HCT116 (cell line): ENCODE results near the gene MEAF6. TPM values are rescaled to one million over a fixed set of nuclear protein-coding genes. Genes with fewer than 3 reads are reported as not detected.

ENCODE experiments used
- ATAC-seq: fragments of 200-7000 bp; cut with Tn5 transposase; 2 replicates; pipeline ENCODE4 v1.9.1; 2020; ENCODE audit warnings: mild to moderate bottlenecking, moderate library complexity
- Bru-seq: library from RNA; stranded (reverse); fragments of 400-500 nt; gene quantifications from one replicate; lab custom pipeline; 2021; lab: Mats Ljungman, UMichigan
- BruChase-seq, 2 experiments: library from RNA; stranded (reverse); fragments of 400-500 nt; gene quantifications; one replicate each; lab custom pipeline; 2021; lab: Mats Ljungman, UMichigan
- BruUV-seq: library from RNA; stranded (reverse); fragments of 400-500 nt; replicated peaks from 2 replicates; lab custom pipeline; 2021; lab: Mats Ljungman, UMichigan
- CTCF ChIA-PET: fragments of 300-600 bp; sonication (Branson Sonifier 250); formaldehyde crosslinking; loops from one replicate; lab custom pipeline; 2021; ENCODE audit warnings: antibody characterized with exemption; lab: Charles Lee
- POLR2A ChIA-PET: fragments of 300-600, 350-600 bp; sonication (Branson Sonifier 250); formaldehyde crosslinking; loops from one replicate; lab custom pipeline; 2021; ENCODE audit warnings: antibody characterized with exemption; lab: Charles Lee
- RAD21 ChIA-PET, 2 experiments: fragments of 300-600 bp; sonication (Branson Sonifier 250); formaldehyde crosslinking; loops; one replicate each; lab custom pipeline; 2023; ENCODE audit warnings: low total read pairs in 2 of 2; ENCODE audit not compliant: uncharacterized antibody in 2 of 2, unreplicated experiment in 2 of 2, low non-redundant PET in 1 of 2; lab: Charles Lee
- DNase-seq: peaks from one replicate; pipeline ENCODE4 v3.0.0-alpha.2; 2010; ENCODE audit warnings: low read depth, low spot score
- H2AFZ ChIP-seq: fragments of 200-600 bp; shearing (Covaris generic), sonication (generic); 2 replicates; pipeline ENCODE4 v1.6.1; 2017; ENCODE audit warnings: low read depth, mixed run types, mixed read lengths, antibody characterized with exemption, low read length; ENCODE audit not compliant: poor library complexity, severe bottlenecking
- H3K27ac ChIP-seq: 2 replicates; pipeline ENCODE4 v1.5.1; 2012; ENCODE audit warnings: low read depth, low read length
- H3K27me3 ChIP-seq: fragments of 200-600 bp; sonication (generic); 2 replicates; pipeline ENCODE4 v1.6.1; 2016; ENCODE audit warnings: mixed run types, low read length, mixed read lengths; ENCODE audit not compliant: insufficient read depth
- H3K36me3 ChIP-seq, 2 experiments: fragments of 200-500 bp in 1 of 2; fragments of 200-600 bp in 1 of 2; sonication (Bioruptor generic) in 1 of 2; sonication (generic) in 1 of 2; 2 replicates each; pipeline versions ENCODE4 v1.5.1 to v1.6.1; 2014 to 2016; ENCODE audit warnings: low read length in 2 of 2, inconsistent platforms in 1 of 2, mixed read lengths in 1 of 2, mixed run types in 1 of 2; ENCODE audit not compliant: insufficient read depth in 2 of 2, control insufficient read depth in 1 of 2
- H3K4me1 ChIP-seq, 2 experiments: fragments of 200-600 bp in 1 of 2; sonication (generic) in 1 of 2; 2 replicates each; pipeline versions ENCODE4 v1.5.1 to v1.6.1; 2012 to 2017; ENCODE audit warnings: low read length in 2 of 2, inconsistent platforms in 1 of 2, mild to moderate bottlenecking in 1 of 2, mixed read lengths in 1 of 2, mixed run types in 1 of 2, moderate library complexity in 1 of 2; ENCODE audit not compliant: insufficient read depth in 2 of 2, control insufficient read depth in 1 of 2
- H3K4me2 ChIP-seq: fragments of 200-600 bp; sonication (generic); 2 replicates; pipeline ENCODE4 v1.6.1; 2017; ENCODE audit warnings: mixed run types, low read length, mixed read lengths
- H3K4me3 ChIP-seq, 2 experiments: fragments of 200-600 bp in 1 of 2; sonication (generic) in 1 of 2; replicated peaks in 1 of 2; 2 replicates each; pipeline ENCODE4 v1.5.1; 2011 to 2016; ENCODE audit warnings: low read length in 2 of 2, control low read depth in 1 of 2, low read depth in 1 of 2, mild to moderate bottlenecking in 1 of 2, mixed read lengths in 1 of 2, mixed run types in 1 of 2
- H3K79me2 ChIP-seq: fragments of 200-600 bp; sonication (generic); 2 replicates; pipeline ENCODE4 v1.6.1; 2017; ENCODE audit warnings: mild to moderate bottlenecking, mixed run types, low read length, moderate library complexity, mixed read lengths; ENCODE audit not compliant: insufficient read depth
- H3K9ac ChIP-seq: fragments of 200-600 bp; sonication (generic); 2 replicates; pipeline ENCODE4 v1.6.1; 2016; ENCODE audit warnings: low read length, mixed read lengths
- H3K9me2 ChIP-seq: fragments of 200-600 bp; sonication (generic), shearing (Covaris generic); 2 replicates; pipeline ENCODE4 v1.6.1; 2017; ENCODE audit warnings: mixed run types, mild to moderate bottlenecking, moderate library complexity; ENCODE audit not compliant: insufficient read depth
- H3K9me3 ChIP-seq, 2 experiments: fragments of 200-500 bp in 1 of 2; fragments of 200-600 bp in 1 of 2; sonication (Bioruptor generic) in 1 of 2; sonication (generic) in 1 of 2; 2 replicates each; pipeline ENCODE4 v1.6.1; 2014 to 2017; ENCODE audit warnings: low read length in 2 of 2, mixed read lengths in 2 of 2, inconsistent platforms in 1 of 2, low read depth in 1 of 2, mild to moderate bottlenecking in 1 of 2, mixed run types in 1 of 2, moderate library complexity in 1 of 2; ENCODE audit not compliant: control insufficient read depth in 1 of 2, insufficient read depth in 1 of 2
- H4K20me1 ChIP-seq: fragments of 200-600 bp; sonication (generic), shearing (Covaris generic); 2 replicates; pipeline ENCODE4 v1.6.1; 2017; ENCODE audit warnings: mixed run types, mild to moderate bottlenecking, moderate library complexity; ENCODE audit not compliant: insufficient read depth
- CBX3 ChIP-seq: IDR thresholded peaks from 2 replicates; pipeline ENCODE4 v1.6.1; 2012; ENCODE audit warnings: low read depth
- EGR1 ChIP-seq: IDR thresholded peaks from 2 replicates; pipeline ENCODE4 v1.6.1; 2012; ENCODE audit warnings: low read depth
- ELF1 ChIP-seq: IDR thresholded peaks from 2 replicates; pipeline ENCODE4 v1.6.1; 2012; ENCODE audit warnings: low read depth, borderline replicate concordance
- EZH2phosphoT487 ChIP-seq: fragments of 200-600 bp; IDR thresholded peaks from 2 replicates; pipeline ENCODE4 v1.6.1; 2018; ENCODE audit warnings: antibody characterized with exemption, borderline replicate concordance
- FOSL1 ChIP-seq: IDR thresholded peaks from 2 replicates; pipeline ENCODE4 v1.6.1; 2012; ENCODE audit warnings: low read depth
- JUND ChIP-seq: IDR thresholded peaks from 2 replicates; pipeline ENCODE4 v1.6.1; 2012
- POLR2A ChIP-seq: IDR thresholded peaks from 2 replicates; pipeline ENCODE4 v1.7.0; 2011; ENCODE audit warnings: borderline replicate concordance; ENCODE audit not compliant: insufficient read depth, insufficient read length; ENCODE audit errors: extremely low read depth
- RAD21 ChIP-seq: IDR thresholded peaks from 2 replicates; pipeline ENCODE4 v1.6.1; 2012; ENCODE audit warnings: low read depth, mild to moderate bottlenecking
- SRF ChIP-seq: IDR thresholded peaks from 2 replicates; pipeline ENCODE4 v1.6.1; 2012; ENCODE audit warnings: low read depth
- TCF7L2 ChIP-seq: IDR thresholded peaks from 2 replicates; pipeline ENCODE4 v1.7.0; 2011; ENCODE audit warnings: borderline replicate concordance, inconsistent platforms; ENCODE audit not compliant: insufficient read depth, insufficient read length; ENCODE audit errors: extremely low read depth
- YY1 ChIP-seq: IDR thresholded peaks from 2 replicates; pipeline ENCODE4 v1.6.1; 2011; ENCODE audit warnings: low read length, low read depth, moderate library complexity, mild to moderate bottlenecking; ENCODE audit not compliant: insufficient replicate concordance; ENCODE audit errors: extremely low read depth
- ZNF274 ChIP-seq: fragments of 200-500 bp; sonication (Bioruptor generic); IDR thresholded peaks from 2 replicates; pipeline ENCODE4 v1.6.1; 2014; ENCODE audit warnings: mild to moderate bottlenecking, low read depth, low read length, inconsistent platforms
- intact Hi-C: fragments of 100-400 bp; cut with micrococcal nuclease; formaldehyde crosslinking; loops from 2 replicates; pipeline ENCODE4 v1.10.0; 2022
- long read RNA-seq: library from polyadenylated mRNA; unstranded; transcript quantifications from one replicate; pipeline ENCODE4 v2.0.0, GENCODE V29; 2021; ENCODE audit not compliant: unreplicated experiment
- polyA plus RNA-seq: library from polyadenylated mRNA; unstranded; fragments of >200 nt; gene quantifications from 2 replicates; pipeline ENCODE4 v1.2.1, GENCODE V29; 2012; ENCODE audit warnings: missing spikeins
- total RNA-seq: library from RNA; stranded (reverse); gene quantifications from one replicate; pipeline ENCODE4 v1.2.1, GENCODE V29; 2021; ENCODE audit not compliant: unreplicated experiment
- TF ChIP-seq, protein P1 (sequence below): IDR thresholded peaks from 2 replicates; pipeline ENCODE4 v1.6.1; 2012
- TF ChIP-seq, protein P2 (sequence below): IDR thresholded peaks from 2 replicates; pipeline ENCODE4 v1.6.1; 2012
- TF ChIP-seq, protein P3 (sequence below): IDR thresholded peaks from 2 replicates; pipeline ENCODE4 v1.6.1; 2011; ENCODE audit warnings: mild to moderate bottlenecking, low read length, moderate library complexity; ENCODE audit not compliant: insufficient replicate concordance; ENCODE audit errors: extremely low read depth
- TF ChIP-seq, protein P4 (sequence below): IDR thresholded peaks from 2 replicates; pipeline ENCODE4 v1.6.1; 2012; ENCODE audit warnings: low read depth

The MEAF6 gene
- total RNA-seq (50.3 TPM), Bru-seq, nascent RNA (percentile 59 among the genes with signal in this experiment), BruChase-seq, experiment 1, labeled RNA remaining after a 6-hour chase (percentile 82 among the genes with signal in this experiment), BruChase-seq, experiment 2, labeled RNA remaining after a 2-hour chase (percentile 68 among the genes with signal in this experiment)
- 19.8 and 29.1 TPM in 2 replicates for polyA plus RNA-seq
- long read RNA-seq, transcript MEAF6-201 (7 exons, 1,525 nt), result major isoform, 61 of 76 reads
- long read RNA-seq, partial matches to known transcripts, result 1 of 76 reads
- long read RNA-seq, other reads (novel, unspliced or antisense), result 9 of 76 reads

DNA sequence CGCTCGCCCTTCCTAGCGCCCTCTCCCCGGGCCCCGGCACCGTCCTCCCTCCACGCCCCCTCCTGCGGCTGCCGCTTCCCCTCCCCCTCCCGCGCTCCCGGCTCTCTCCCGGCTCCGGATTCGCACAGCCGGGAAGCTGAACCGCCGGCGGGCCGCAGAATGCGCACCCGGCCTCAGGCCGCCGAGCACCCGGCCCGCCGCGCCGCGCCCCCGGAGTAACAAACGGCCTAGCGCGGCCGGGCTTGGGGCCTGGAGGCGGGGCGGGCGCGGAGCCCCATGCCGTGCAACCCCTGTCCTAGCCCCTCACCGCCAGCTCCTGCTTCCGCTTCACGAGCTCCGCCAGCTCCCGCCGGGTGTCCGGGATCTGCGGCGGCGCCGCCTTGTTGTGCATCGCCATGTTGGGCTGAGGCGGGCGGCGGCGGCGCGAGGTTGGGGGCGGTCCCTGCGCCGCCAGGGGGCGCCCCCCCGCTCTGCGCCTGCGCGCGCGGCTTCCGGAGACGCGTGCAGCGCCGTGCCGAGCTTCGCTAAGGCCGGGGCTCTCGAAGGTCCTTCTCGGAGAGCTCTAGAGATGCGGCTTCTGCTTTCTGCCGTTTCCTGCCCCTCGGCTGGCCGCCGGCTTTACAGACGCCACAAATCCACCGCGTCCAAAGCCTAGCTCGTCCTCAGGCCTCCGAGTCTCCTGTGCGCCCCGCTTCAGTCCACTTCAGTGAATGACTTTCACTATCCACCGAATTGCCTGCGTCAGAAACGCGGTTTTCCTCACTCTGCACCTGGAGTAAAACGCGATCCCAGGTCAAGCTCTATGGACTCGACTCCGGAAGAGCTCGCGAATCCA is at the start of gene MEAF6:
Gene MEAF6 (minus strand): TSS at position 417 of the 835 bp plus-strand sequence. CDS start 20 bp downstream, at position 397.
- Histone ChIP-seq H3K36me3 (peaks cover 12 to 16% of the 10 kb centered on the region in 2 experiments), H3K9me3 (no peaks in the 10 kb centered on the region), H3K27me3 (no peaks in the 10 kb centered on the region), H3K9me2 (no peaks in the 10 kb centered on the region), H3K4me2 (peak within 1 kb of the TSS; percentile 85), H2AFZ (no peak within 1 kb of the TSS), H3K4me1 (peaks cover 10 to 19% of the 10 kb centered on the region in 2 experiments; a peak in 3 of 4 replicates), H3K79me2 (peaks cover 23% of the 10 kb centered on the region), H3K9ac (peak within 1 kb of the TSS; percentile 70), H4K20me1 (no peaks in the 10 kb centered on the region), H3K4me3 (peak within 1 kb of the TSS; percentile 72 to 82), H3K27ac (peak within 1 kb of the TSS; percentile 71)
- ATAC-seq, result peak; percentile 96
- DNase-seq, result peak; percentile 36
- BruUV-seq, result no TSS peak
- ChIA-PET RAD21 (interaction anchor here (0.6 kb wide), 3 partner anchors 10 to 353 kb away, joined by 3 to 4 read pairs (median 4); no protein-coding TSS in a partner anchor), CTCF (interaction anchor here (0.7 to 1.8 kb wide), 10 partner anchors 8 to 176 kb away, joined by 3 to 10 read pairs (median 5); partner anchors contain the start of gene SNIP1), POLR2A (interaction anchor here (1.0 kb wide), 1 partner anchor 41 kb away, joined by 3 read pairs; no protein-coding TSS in a partner anchor)
- intact Hi-C loops, result no loop called here
- TF ChIP-seq CBX3, result peak; percentile 91
- TF ChIP-seq, protein P1, sequence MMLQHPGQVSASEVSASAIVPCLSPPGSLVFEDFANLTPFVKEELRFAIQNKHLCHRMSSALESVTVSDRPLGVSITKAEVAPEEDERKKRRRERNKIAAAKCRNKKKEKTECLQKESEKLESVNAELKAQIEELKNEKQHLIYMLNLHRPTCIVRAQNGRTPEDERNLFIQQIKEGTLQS, result no peak
- TF ChIP-seq YY1, result peak; percentile 85
- no peak for TF ChIP-seq ELF1
- no peak for TF ChIP-seq JUND
- TF ChIP-seq SRF, result no peak
- no peak for TF ChIP-seq EGR1
- TF ChIP-seq EZH2phosphoT487, result no peak
- TF ChIP-seq FOSL1, result no peak
- TF ChIP-seq, protein P2, sequence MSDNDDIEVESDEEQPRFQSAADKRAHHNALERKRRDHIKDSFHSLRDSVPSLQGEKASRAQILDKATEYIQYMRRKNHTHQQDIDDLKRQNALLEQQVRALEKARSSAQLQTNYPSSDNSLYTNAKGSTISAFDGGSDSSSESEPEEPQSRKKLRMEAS, result peak; percentile 95
- TF ChIP-seq, protein P3, sequence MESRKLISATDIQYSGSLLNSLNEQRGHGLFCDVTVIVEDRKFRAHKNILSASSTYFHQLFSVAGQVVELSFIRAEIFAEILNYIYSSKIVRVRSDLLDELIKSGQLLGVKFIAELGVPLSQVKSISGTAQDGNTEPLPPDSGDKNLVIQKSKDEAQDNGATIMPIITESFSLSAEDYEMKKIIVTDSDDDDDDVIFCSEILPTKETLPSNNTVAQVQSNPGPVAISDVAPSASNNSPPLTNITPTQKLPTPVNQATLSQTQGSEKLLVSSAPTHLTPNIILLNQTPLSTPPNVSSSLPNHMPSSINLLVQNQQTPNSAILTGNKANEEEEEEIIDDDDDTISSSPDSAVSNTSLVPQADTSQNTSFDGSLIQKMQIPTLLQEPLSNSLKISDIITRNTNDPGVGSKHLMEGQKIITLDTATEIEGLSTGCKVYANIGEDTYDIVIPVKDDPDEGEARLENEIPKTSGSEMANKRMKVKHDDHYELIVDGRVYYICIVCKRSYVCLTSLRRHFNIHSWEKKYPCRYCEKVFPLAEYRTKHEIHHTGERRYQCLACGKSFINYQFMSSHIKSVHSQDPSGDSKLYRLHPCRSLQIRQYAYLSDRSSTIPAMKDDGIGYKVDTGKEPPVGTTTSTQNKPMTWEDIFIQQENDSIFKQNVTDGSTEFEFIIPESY, result no peak
- TF ChIP-seq RAD21, result 0 out of 2 replicates have a peak, but pooled peaks have one; percentile 8
- TF ChIP-seq, protein P4, sequence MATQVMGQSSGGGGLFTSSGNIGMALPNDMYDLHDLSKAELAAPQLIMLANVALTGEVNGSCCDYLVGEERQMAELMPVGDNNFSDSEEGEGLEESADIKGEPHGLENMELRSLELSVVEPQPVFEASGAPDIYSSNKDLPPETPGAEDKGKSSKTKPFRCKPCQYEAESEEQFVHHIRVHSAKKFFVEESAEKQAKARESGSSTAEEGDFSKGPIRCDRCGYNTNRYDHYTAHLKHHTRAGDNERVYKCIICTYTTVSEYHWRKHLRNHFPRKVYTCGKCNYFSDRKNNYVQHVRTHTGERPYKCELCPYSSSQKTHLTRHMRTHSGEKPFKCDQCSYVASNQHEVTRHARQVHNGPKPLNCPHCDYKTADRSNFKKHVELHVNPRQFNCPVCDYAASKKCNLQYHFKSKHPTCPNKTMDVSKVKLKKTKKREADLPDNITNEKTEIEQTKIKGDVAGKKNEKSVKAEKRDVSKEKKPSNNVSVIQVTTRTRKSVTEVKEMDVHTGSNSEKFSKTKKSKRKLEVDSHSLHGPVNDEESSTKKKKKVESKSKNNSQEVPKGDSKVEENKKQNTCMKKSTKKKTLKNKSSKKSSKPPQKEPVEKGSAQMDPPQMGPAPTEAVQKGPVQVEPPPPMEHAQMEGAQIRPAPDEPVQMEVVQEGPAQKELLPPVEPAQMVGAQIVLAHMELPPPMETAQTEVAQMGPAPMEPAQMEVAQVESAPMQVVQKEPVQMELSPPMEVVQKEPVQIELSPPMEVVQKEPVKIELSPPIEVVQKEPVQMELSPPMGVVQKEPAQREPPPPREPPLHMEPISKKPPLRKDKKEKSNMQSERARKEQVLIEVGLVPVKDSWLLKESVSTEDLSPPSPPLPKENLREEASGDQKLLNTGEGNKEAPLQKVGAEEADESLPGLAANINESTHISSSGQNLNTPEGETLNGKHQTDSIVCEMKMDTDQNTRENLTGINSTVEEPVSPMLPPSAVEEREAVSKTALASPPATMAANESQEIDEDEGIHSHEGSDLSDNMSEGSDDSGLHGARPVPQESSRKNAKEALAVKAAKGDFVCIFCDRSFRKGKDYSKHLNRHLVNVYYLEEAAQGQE, result no peak
- TF ChIP-seq POLR2A, result peak; percentile 83
- TF ChIP-seq ZNF274, result no peak
- TF ChIP-seq TCF7L2, result peak; percentile 87
